HEK293 (cell line): ENCODE data around the gene FGFR4.
A peak's percentile ranks its signal among the peaks of the same experiment; 100 is the strongest.

ENCODE experiments used
- CTCF ChIA-PET: fragments of 350-600 bp; formaldehyde crosslinking; extraction: SDS; loops from one replicate; lab custom pipeline; 2021; ENCODE audit warnings: antibody characterized with exemption; lab: Yijun Ruan, JAX
- POLR2A ChIA-PET: fragments of 300-600 bp; formaldehyde crosslinking; extraction: SDS; loops from one replicate; lab custom pipeline; 2020; ENCODE audit warnings: antibody characterized with exemption, inconsistent platforms; lab: Yijun Ruan, JAX
- H3K27ac ChIP-seq: fragments of 200-500 bp; sonication (Bioruptor generic); 2 replicates; pipeline ENCODE4 v1.5.1; 2014; ENCODE audit warnings: low read depth, low read length, control low read depth, inconsistent platforms; ENCODE audit errors: extremely low read depth
- H3K36me3 ChIP-seq, 2 experiments: fragments of 200-500 bp in 1 of 2; sonication (Bioruptor generic) in 1 of 2; 1 replicate in 1 of 2; 2 replicates in 1 of 2; pipeline ENCODE4 v1.5.1; 2014 to 2017; ENCODE audit warnings: inconsistent platforms in 2 of 2, low read length in 2 of 2; ENCODE audit not compliant: control insufficient read depth in 2 of 2, insufficient read depth in 1 of 2
- H3K4me1 ChIP-seq: fragments of 200-500 bp; sonication (Bioruptor generic); 2 replicates; pipeline ENCODE4 v1.5.1; 2014; ENCODE audit warnings: mild to moderate bottlenecking, low read length, inconsistent platforms; ENCODE audit not compliant: control insufficient read depth, insufficient read depth
- H3K4me3 ChIP-seq: 2 replicates; pipeline ENCODE4 v1.5.1; 2011; ENCODE audit warnings: low read depth, mild to moderate bottlenecking, control low read depth, low read length, moderate library complexity
- H3K9me3 ChIP-seq: fragments of 200-500 bp; sonication (Bioruptor generic); 2 replicates; pipeline ENCODE4 v1.5.1; 2014; ENCODE audit warnings: low read depth, low read length, inconsistent platforms; ENCODE audit not compliant: control insufficient read depth, insufficient read depth
- EGR2 ChIP-seq: fragments of 450-650 bp; formaldehyde crosslinking; IDR thresholded peaks from 2 replicates; pipeline ENCODE4 v1.5.1; 2016; ENCODE audit warnings: low read depth, missing biosample characterization, missing genetic modification characterization
- GLIS1 ChIP-seq: fragments of 450-650 bp; formaldehyde crosslinking; IDR thresholded peaks from 2 replicates; pipeline ENCODE4 v1.5.1; 2016; ENCODE audit warnings: missing biosample characterization, missing genetic modification characterization
- GLIS2 ChIP-seq: fragments of 450-650 bp; formaldehyde crosslinking; IDR thresholded peaks from 2 replicates; pipeline ENCODE4 v1.5.1; 2016; ENCODE audit warnings: missing biosample characterization, missing genetic modification characterization
- KLF1 ChIP-seq: fragments of 450-650 bp; formaldehyde crosslinking; IDR thresholded peaks from 2 replicates; pipeline ENCODE4 v1.5.1; 2016; ENCODE audit warnings: missing biosample characterization, missing genetic modification characterization
- KLF7 ChIP-seq: fragments of 450-650 bp; formaldehyde crosslinking; IDR thresholded peaks from 2 replicates; pipeline ENCODE4 v1.5.1; 2016; ENCODE audit warnings: missing biosample characterization, missing genetic modification characterization, borderline replicate concordance
- KLF8 ChIP-seq: fragments of 450-650 bp; formaldehyde crosslinking; IDR thresholded peaks from 2 replicates; pipeline ENCODE4 v1.5.1; 2016; ENCODE audit warnings: missing biosample characterization, missing genetic modification characterization
- PATZ1 ChIP-seq: fragments of 450-650 bp; formaldehyde crosslinking; IDR thresholded peaks from 2 replicates; pipeline ENCODE4 v1.5.1; 2016; ENCODE audit warnings: missing biosample characterization, missing genetic modification characterization
- SCRT1 ChIP-seq: fragments of 450-650 bp; formaldehyde crosslinking; IDR thresholded peaks from 2 replicates; pipeline ENCODE4 v1.5.1; 2016; ENCODE audit warnings: missing biosample characterization, missing genetic modification characterization, borderline replicate concordance
- SP2 ChIP-seq: fragments of 450-650 bp; formaldehyde crosslinking; IDR thresholded peaks from 2 replicates; pipeline ENCODE4 v1.5.1; 2016; ENCODE audit warnings: missing biosample characterization, missing genetic modification characterization
- WT1 ChIP-seq: fragments of 450-650 bp; formaldehyde crosslinking; IDR thresholded peaks from 2 replicates; pipeline ENCODE4 v1.5.1; 2016; ENCODE audit warnings: missing biosample characterization, missing genetic modification characterization
- ZBTB6 ChIP-seq: fragments of 450-650 bp; formaldehyde crosslinking; IDR thresholded peaks from 2 replicates; pipeline ENCODE4 v1.5.1; 2017; ENCODE audit warnings: missing biosample characterization, missing genetic modification characterization
- ZIC2 ChIP-seq: fragments of 450-650 bp; formaldehyde crosslinking; IDR thresholded peaks from 2 replicates; pipeline ENCODE4 v1.5.1; 2016; ENCODE audit warnings: missing biosample characterization, missing genetic modification characterization
- ZNF292 ChIP-seq: fragments of 450-650 bp; formaldehyde crosslinking; IDR thresholded peaks from 2 replicates; pipeline ENCODE4 v1.5.1; 2016; ENCODE audit warnings: low read depth, missing biosample characterization, missing genetic modification characterization, borderline replicate concordance
- ZNF335 ChIP-seq: fragments of 450-650 bp; formaldehyde crosslinking; conservative IDR thresholded peaks from 2 replicates; pipeline ENCODE4 v1.5.1; 2016; ENCODE audit warnings: missing biosample characterization, missing genetic modification characterization
- ZNF514 ChIP-seq: fragments of 450-650 bp; formaldehyde crosslinking; IDR thresholded peaks from 2 replicates; pipeline ENCODE4 v1.5.1; 2016; ENCODE audit warnings: missing biosample characterization, missing genetic modification characterization
- ZNF530 ChIP-seq: fragments of 450-650 bp; formaldehyde crosslinking; IDR thresholded peaks from 2 replicates; pipeline ENCODE4 v1.5.1; 2016; ENCODE audit warnings: low read depth, missing biosample characterization, missing genetic modification characterization
- ZNF580 ChIP-seq: fragments of 450-650 bp; formaldehyde crosslinking; IDR thresholded peaks from 2 replicates; pipeline ENCODE4 v1.5.1; 2016; ENCODE audit warnings: missing biosample characterization, missing genetic modification characterization
- ZNF624 ChIP-seq: fragments of 450-650 bp; formaldehyde crosslinking; IDR thresholded peaks from 2 replicates; pipeline ENCODE4 v1.5.1; 2017; ENCODE audit warnings: missing biosample characterization, missing genetic modification characterization

FGFR4 gene

GRCh38 chr5:177085985-177086653, 596 bp upstream of the FGFR4 start:
- H3K27ac ChIP-seq, result no peak overlapping the region
- CTCF ChIA-PET, result interaction anchor here (0.6 to 5.4 kb wide), 13 partner anchors 11 to 425 kb away, joined by 3 to 53 read pairs (median 4); no protein-coding TSS in a partner anchor
- H3K4me3 ChIP-seq, result no peak overlapping the region
- no peaks in the 10 kb centered on the region for H3K36me3 ChIP-seq
- no peaks in the 10 kb centered on the region for H3K9me3 ChIP-seq
- 0 out of 2 replicates have a peak, but pooled peaks have one; percentile 36 for TF ChIP-seq SP2 (tag by site-specific recombination)
- TF ChIP-seq WT1 (tag by site-specific recombination), result no peak
- TF ChIP-seq SCRT1 (tag by site-specific recombination), result peak; percentile 16; the same call in 1 of the 2 replicates
- TF ChIP-seq ZNF580 (tag by site-specific recombination), result no peak
- 0 out of 2 replicates have a peak, but pooled peaks have one; percentile 48 for TF ChIP-seq KLF8 (tag by site-specific recombination)
- TF ChIP-seq ZNF292, result no peak
- TF ChIP-seq KLF1 (tag by site-specific recombination), result peak; percentile 94
- 0 out of 2 replicates have a peak, but pooled peaks have one; percentile 36 for TF ChIP-seq ZNF514 (tag by site-specific recombination)
- TF ChIP-seq ZBTB6 (tag by site-specific recombination), result no peak
- TF ChIP-seq KLF7 (tag by site-specific recombination), result 0 out of 2 replicates have a peak, but pooled peaks have one; percentile 17
- 0 out of 2 replicates have a peak, but pooled peaks have one; percentile 5 for TF ChIP-seq EGR2
- no peaks in the 10 kb centered on the region; the same call in 1 of the 2 replicates for H3K4me1 ChIP-seq
- POLR2A ChIA-PET, result interaction anchor here (0.5 to 0.8 kb wide), 5 partner anchors 8 to 109 kb away, joined by 3 to 5 read pairs (median 3); no protein-coding TSS in a partner anchor

- Histone ChIP-seq H3K4me3 (peak overlapping the region; percentile 47), H3K4me1 (no peaks in the 10 kb centered on the region; the same call in 1 of the 2 replicates), H3K27ac (no peak overlapping the region), H3K36me3 (no peaks in the 10 kb centered on the region), H3K9me3 (no peaks in the 10 kb centered on the region)
- ChIA-PET CTCF (interaction anchor here (0.6 to 5.4 kb wide), 10 partner anchors 10 to 427 kb away, joined by 3 to 53 read pairs (median 4); no protein-coding TSS in a partner anchor), POLR2A (interaction anchor here (0.6 kb wide), 1 partner anchor 594 kb away, joined by 3 read pairs; no protein-coding TSS in a partner anchor)
- TF ChIP-seq GLIS1 (tag by site-specific recombination) (peak; percentile 51; the same call in 1 of the 2 replicates), ZNF335 (tag by site-specific recombination) (peak; percentile 42), ZNF624 (tag by site-specific recombination) (no peak), ZIC2 (tag by site-specific recombination) (no peak), GLIS2 (tag by site-specific recombination) (peak; percentile 65; the same call in 1 of the 2 replicates), ZNF530 (tag by site-specific recombination) (no peak), PATZ1 (tag by site-specific recombination) (peak; percentile 8; the same call in 1 of the 2 replicates)
Observed at GRCh38 chr5:177087398-177088005, 787 bp downstream of the FGFR4 start.
